ENCODE measurements around the gene MMP28.

GRCh38 chr17:35812456-35812855 is 17.0 kb upstream of the MMP28 start:
- TF ChIP-seq CTCF (conservative IDR thresholded peaks at IDR 0.05) (no peak), ZFX (IDR thresholded peaks at IDR 0.05) (no peak)
